Measurements from ENCODE around the gene SLC25A42.

DNA sequence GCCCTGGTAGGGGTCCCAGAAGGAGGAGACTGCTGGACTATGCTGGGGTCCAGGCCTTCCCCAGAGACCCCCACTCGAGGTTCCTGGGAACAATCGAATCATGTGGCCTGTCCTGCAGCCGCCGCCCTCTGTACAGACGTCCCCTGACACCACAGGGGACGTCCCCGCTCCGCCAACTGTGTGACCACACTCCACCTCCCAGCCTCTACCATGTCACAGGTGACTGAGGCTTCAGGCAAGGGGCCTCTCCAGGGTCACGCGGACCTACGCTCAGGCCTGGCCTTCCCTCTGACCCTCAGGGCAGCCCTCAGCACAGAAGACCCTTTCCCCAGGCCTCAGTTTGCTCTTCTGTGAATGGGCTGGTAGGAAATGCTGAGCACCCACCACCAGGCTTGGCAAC is 87.6 kb downstream of the SLC25A42 start:
- no peak for TF ChIP-seq CTCF (IDR thresholded peaks at IDR 0.05)
- no peak for TF ChIP-seq POLR2A (IDR thresholded peaks at IDR 0.05)

Data from uterus (tissue), 2 donors.